Naive thymus-derived CD8-positive, alpha-beta T cell (primary cell): Measurements from ENCODE around the gene C6orf62. TPM values are rescaled to one million over a fixed set of nuclear protein-coding genes. Genes with fewer than 3 reads are reported as not detected.
A peak's percentile ranks its signal among the peaks of the same experiment; 100 is the strongest.
"Not testable (repeated sequence)": the region's sequence is repeated elsewhere in the genome, so short reads cannot be mapped to it uniquely, and the experiment has no call there.

Experiments used
- ATAC-seq, 2 donors: fragments of 150-1000 bp; cut with Tn5 transposase in 1 of 2; sonication (Bioruptor Pico), chemical (Tn5 transposase) in 1 of 2; 1 replicate in 1 of 2; 2 replicates in 1 of 2; pipeline ENCODE4 v1.10.0; 2021; ENCODE audit warnings: mild to moderate bottlenecking in 2 of 2, moderate library complexity in 2 of 2
- POLR2A ChIA-PET: fragments of 350-600 bp; sonication (Branson Sonifier 250); formaldehyde crosslinking; loops from one replicate; lab custom pipeline; 2021; ENCODE audit warnings: antibody characterized with exemption; lab: Charles Lee
- DNase-seq, 10 donors: peaks; one replicate each; pipeline versions ENCODE4 v3.0.0 to v3.0.0-alpha.2; 2020 to 2022
- H3K27ac Mint-ChIP-seq, 10 donors: one replicate each; pipeline ENCODE4 v1.8.0; 2020 to 2022; ENCODE audit warnings: mild to moderate bottlenecking in 10 of 10, mixed read lengths in 10 of 10, moderate library complexity in 4 of 10, inconsistent platforms in 1 of 10
- H3K27me3 Mint-ChIP-seq, 5 donors: one replicate each; pipeline ENCODE4 v1.8.0; 2021 to 2022; ENCODE audit warnings: mixed read lengths in 5 of 5
- H3K36me3 Mint-ChIP-seq, 3 donors: one replicate each; pipeline ENCODE4 v1.8.0; 2020 to 2022; ENCODE audit warnings: mixed read lengths in 3 of 3, mild to moderate bottlenecking in 2 of 3, inconsistent platforms in 1 of 3
- H3K4me1 Mint-ChIP-seq, 4 donors: one replicate each; pipeline ENCODE4 v1.8.0; 2021 to 2022; ENCODE audit warnings: mixed read lengths in 4 of 4
- H3K4me3 Mint-ChIP-seq, 10 donors: one replicate each; pipeline ENCODE4 v1.8.0; 2020 to 2022; ENCODE audit warnings: mild to moderate bottlenecking in 10 of 10, mixed read lengths in 10 of 10, moderate library complexity in 6 of 10, inconsistent platforms in 1 of 10
- H3K9me3 Mint-ChIP-seq, 9 donors: one replicate each; pipeline ENCODE4 v1.8.0; 2020 to 2022; ENCODE audit warnings: mixed read lengths in 9 of 9, mild to moderate bottlenecking in 3 of 9, inconsistent platforms in 1 of 9, moderate library complexity in 1 of 9
- polyA plus RNA-seq, 3 donors: library from polyadenylated mRNA; unstranded; fragments of 300-500 nt; fragmentation: Illumina TruSeq; gene quantifications; one replicate each; pipeline ENCODE4 v1.2.3, GENCODE V29; 2021
- total RNA-seq, 8 experiments: library from RNA in 2 of 8; stranded (reverse) in 2 of 8; gene quantifications; one replicate each; pipeline ENCODE4 v1.2.3 and lab custom pipeline; 2021 to 2026

C6orf62 gene
- total and polyA plus RNA-seq, 5 experiments from 2014 or later, result 81.5 to 190 (median 126) TPM

DNA sequence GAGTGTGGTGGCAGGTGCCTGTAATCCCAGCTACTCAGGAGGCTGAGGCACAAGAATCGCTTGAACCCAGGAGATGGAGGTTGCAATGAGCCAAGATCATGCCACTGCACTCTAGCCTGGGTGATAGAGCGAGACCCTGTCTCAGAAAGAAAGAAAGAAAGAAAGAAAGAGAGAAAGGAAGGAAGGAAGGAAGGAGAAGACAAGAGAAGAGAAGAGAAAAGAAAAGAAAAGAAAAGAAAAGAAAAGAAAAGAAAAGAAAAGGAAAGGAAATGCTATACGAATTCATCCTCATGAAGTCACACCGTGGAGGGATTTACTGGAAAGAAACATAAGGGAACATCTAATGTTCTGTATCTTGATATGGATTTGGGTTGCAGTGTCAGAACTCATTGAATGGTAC lies 15.8 kb upstream of the C6orf62 start:
- H3K36me3 Mint-ChIP-seq, result peaks cover 0 to 15% (median 13%) of the 10 kb centered on the region in 3 donors
- H3K27me3 Mint-ChIP-seq, POLR2A ChIA-PET, H3K4me3 Mint-ChIP-seq, ATAC-seq, H3K4me1 Mint-ChIP-seq, H3K27ac Mint-ChIP-seq, DNase-seq: not testable (repeated sequence)
- H3K9me3 Mint-ChIP-seq, result peaks cover 4 to 27% (median 17%) of the 10 kb centered on the region in 9 donors

DNA sequence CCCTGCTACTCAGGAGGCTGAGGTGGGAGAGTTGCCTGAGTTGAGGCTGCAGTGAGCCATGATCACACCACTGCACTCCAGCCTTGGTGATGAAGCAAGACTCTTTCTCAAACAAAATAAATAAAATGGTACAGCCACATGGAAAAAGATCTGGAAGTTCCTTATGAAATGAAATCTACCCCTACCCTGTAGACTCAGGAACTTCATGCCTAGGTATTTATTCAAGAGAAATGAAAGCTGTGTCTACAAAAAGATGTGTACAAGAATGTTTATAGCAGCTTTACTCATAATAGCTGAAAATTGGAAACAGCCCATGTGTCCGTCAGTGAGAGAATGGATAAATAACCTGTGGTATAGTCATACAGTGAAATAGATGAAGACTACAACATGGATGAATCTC lies 15.2 kb upstream of the C6orf62 start:
- peaks cover 0 to 16% (median 13%) of the 10 kb centered on the region in 3 donors for H3K36me3 Mint-ChIP-seq
- no peak for ATAC-seq
- DNase-seq, result no peak
- peaks cover 4 to 28% (median 17%) of the 10 kb centered on the region in 9 donors for H3K9me3 Mint-ChIP-seq
- peak overlapping the region in 1 of 10 donors; percentile 1 for H3K27ac Mint-ChIP-seq
- H3K4me3 Mint-ChIP-seq, result no peak overlapping the region
- POLR2A ChIA-PET, result no interaction called here
- peaks cover 0 to 4% (median 0%) of the 10 kb centered on the region in 5 donors for H3K27me3 Mint-ChIP-seq
- peaks cover 0 to 7% (median 0%) of the 10 kb centered on the region in 4 donors for H3K4me1 Mint-ChIP-seq

DNA sequence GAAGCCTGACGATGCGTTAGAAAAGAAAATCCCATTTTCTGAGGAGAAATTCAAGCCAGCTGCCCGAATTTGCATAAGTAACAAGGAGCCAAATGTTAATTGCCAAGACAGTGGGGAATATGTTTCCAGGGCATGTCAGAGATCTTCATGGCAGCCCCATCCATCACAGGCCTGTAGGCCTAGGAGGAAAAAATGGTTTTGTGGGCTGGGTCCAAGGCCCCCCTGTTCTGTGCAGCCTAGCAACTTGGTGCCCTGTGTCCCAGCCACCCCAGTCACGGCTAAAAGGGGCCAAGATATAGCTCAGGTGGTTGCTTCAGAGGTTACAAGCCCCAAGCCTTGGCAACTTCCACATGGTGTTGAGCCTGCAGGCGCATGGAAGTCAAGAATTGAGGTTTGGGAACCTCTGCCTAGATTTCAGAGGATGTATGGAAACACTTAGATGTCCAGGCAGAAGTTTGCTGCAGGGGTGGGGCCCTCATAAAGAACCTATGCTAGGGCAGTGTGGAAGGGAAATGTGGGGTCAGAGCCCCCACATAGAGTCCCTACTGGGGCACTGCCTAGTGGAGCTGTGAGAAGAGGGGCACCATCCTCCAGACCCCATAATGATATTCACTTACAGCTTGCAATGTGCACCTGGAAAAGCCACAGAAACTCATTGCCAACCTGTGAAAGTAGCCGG lies 12.6 kb upstream of the C6orf62 start:
- ATAC-seq, H3K4me1 Mint-ChIP-seq, DNase-seq, H3K4me3 Mint-ChIP-seq, H3K27ac Mint-ChIP-seq, H3K27me3 Mint-ChIP-seq: not testable (repeated sequence)
- Mint-ChIP-seq H3K9me3 (peaks cover 4 to 28% (median 20%) of the 10 kb centered on the region in 9 donors), H3K36me3 (peaks cover 0 to 16% (median 16%) of the 10 kb centered on the region in 3 donors)
- POLR2A ChIA-PET, result interaction anchor here (0.6 to 0.9 kb wide), 2 partner anchors 32 to 150 kb away, joined by 3 read pairs; no protein-coding TSS in a partner anchor

DNA sequence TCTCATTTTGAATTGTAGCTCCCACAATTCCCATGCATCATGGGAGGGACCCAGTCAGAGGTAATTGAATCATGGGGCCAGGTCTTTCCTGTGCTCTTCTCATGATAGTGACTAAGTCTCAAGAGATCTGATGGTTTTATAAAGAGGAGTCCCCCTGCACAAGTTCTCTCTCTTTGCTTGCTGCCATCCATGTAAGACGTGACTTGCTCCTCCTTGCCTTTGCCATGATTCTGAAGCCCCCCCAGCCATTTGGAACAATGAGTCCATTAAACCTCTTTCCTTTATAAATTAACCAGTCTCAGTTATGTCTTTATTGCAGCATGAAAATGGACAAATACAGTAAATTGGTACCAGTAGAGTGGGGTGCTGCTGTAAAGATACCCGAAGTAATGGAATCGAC lies 11.7 kb upstream of the C6orf62 start:
- Mint-ChIP-seq H3K27me3 (peaks cover 0 to 12% (median 0%) of the 10 kb centered on the region in 5 donors), H3K36me3 (peaks cover 0 to 16% (median 16%) of the 10 kb centered on the region in 3 donors), H3K9me3 (peaks cover 4 to 28% (median 20%) of the 10 kb centered on the region in 9 donors)
- H3K4me3 Mint-ChIP-seq, ATAC-seq, H3K27ac Mint-ChIP-seq, DNase-seq, H3K4me1 Mint-ChIP-seq: not testable (repeated sequence)
- POLR2A ChIA-PET, result interaction anchor here (0.6 kb wide), 1 partner anchor 33 kb away, joined by 3 read pairs; no protein-coding TSS in a partner anchor

DNA sequence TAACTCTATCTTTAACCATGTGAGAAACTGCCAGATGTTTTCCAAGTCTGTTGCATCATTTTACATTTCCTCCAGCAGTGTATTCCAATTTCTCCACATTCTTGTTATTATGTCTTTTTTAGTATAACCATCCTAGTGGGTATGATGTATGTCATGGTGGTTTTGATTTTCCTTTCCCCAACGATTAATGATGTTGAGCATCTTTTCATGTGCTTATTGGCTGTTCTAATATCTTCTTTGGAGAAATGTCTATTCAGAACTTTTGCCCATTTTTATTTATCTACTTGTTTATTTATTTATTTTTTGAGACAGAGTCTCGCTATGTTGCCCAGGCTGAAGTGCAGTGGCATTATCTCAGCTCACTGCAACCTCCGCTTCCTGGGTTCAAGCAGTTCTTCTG lies 4.3 kb upstream of the C6orf62 start:
- DNase-seq, result no peak
- POLR2A ChIA-PET, result interaction anchor here (3.3 kb wide), 1 partner anchor 57 kb away, joined by 22 read pairs; the partner anchor contains the start of genes ACOT13 and TDP2

DNA sequence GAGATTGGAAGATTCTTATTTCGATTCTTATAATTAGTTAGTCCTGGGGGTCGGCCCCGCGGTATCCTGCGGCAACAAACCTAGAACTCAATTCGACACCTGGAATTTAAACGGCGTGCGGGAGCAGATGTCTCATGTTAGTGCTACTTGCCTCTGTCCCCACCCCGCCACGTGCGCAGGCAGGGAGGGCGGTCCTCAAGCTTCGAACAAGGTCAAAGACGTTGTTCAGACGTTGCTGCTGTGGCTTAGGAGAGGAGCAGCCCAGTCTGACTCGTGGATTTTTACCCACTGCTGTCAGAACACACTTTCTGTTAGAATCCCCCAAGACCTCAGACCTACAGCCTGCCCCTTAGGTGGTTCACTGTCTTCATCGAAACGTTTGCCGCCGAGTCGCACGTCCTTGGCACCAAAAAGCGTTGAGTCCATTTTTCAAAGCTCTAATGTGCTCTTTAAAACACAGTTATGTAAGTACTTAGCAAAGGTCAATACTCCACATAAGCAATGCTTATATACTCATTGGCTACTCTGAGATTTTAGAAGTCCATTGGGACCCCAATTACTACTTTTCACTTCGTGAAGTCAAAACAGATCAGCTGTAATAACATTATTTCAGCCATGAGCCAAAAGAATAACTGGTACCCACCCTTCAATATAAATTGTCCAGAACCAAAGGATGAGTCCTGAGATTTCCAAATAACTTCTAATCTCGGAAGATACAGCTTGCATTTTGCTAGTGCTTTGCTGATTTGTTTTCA lies 2.7 kb upstream of the C6orf62 start:
- peak overlapping the region; percentile 90 to 100 (median 96) for H3K4me3 Mint-ChIP-seq
- DNase-seq, result peak in 2 of 10 donors; percentile 90 to 93
- ATAC-seq, result peak; percentile 68 to 69
- H3K4me1 Mint-ChIP-seq, result peaks cover 15 to 41% (median 31%) of the 10 kb centered on the region in 4 donors
- peaks cover 8 to 23% (median 8%) of the 10 kb centered on the region in 3 donors for H3K36me3 Mint-ChIP-seq
- H3K27me3 Mint-ChIP-seq, result peaks cover 0 to 4% (median 0%) of the 10 kb centered on the region in 5 donors
- H3K9me3 Mint-ChIP-seq, result peaks cover 0 to 2% (median 0%) of the 10 kb centered on the region in 9 donors
- POLR2A ChIA-PET, result interaction anchor here (0.9 to 3.3 kb wide), 9 partner anchors 13 to 296 kb away, joined by 3 to 22 read pairs (median 4); partner anchors contain the start of genes ACOT13, ALDH5A1, GMNN and TDP2
- H3K27ac Mint-ChIP-seq, result peak overlapping the region; percentile 96 to 100 (median 99)

More for the DNA sequence above, 4.3 kb upstream of the C6orf62 start:
- Mint-ChIP-seq H3K27me3 (peaks cover 0 to 9% (median 0%) of the 10 kb centered on the region in 5 donors), H3K4me1 (peaks cover 10 to 25% (median 15%) of the 10 kb centered on the region in 4 donors), H3K27ac (peak overlapping the region in 9 of 10 donors; percentile 31 to 100 (median 79)), H3K4me3 (no peak overlapping the region), H3K36me3 (peaks cover 3 to 10% (median 8%) of the 10 kb centered on the region in 3 donors), H3K9me3 (peaks cover 0 to 3% (median 0%) of the 10 kb centered on the region in 9 donors)
- ATAC-seq, result no peak

DNA sequence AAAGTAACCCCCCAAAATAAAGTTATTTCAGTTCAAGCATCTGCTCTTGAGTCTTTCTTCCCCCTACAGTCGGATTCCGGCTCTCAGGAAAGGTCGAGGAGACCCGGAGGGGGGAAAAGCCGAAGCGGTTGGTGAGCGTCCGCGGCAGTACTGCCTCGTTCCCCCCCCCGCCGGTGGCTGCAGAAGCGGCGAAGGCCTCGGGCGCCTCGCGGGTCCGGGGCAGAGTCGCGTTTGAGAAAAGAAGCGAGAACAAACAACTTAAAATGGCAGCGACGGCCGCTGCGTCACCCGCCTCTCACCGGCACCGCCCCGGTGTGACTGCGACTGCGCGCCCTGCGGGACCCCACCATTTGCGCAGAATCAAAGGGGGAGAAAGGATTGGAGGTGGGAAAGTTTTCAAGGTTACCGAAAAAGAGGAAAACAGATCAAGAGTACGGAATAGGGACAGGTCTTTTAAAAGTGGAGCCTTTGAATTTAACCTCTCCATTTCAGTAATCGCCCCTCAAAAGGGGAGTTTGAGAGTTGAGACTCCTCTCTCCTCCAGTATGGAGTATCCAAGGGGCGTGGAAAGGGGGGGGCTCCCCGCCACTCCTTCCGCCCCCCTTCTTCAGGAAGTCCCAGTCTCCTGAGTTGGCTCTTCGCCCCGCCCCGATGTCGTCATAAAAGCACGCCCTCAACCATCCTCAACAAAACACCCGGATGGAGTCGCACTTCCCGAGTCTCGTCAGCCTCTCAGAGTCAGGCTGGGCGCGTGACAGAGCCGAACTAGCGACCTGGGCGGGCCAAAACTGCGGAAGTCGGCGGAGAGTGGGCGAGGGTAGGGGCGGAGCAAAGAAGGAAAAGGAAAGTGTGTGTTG lies 1.9 kb upstream of the C6orf62 start:
- ATAC-seq (peak; percentile 85 to 87), DNase-seq (peak; percentile 95 to 100 (median 100))
- Mint-ChIP-seq H3K27ac (peak overlapping the region; percentile 96 to 100 (median 99)), H3K9me3 (peaks cover 0 to 2% (median 0%) of the 10 kb centered on the region in 9 donors), H3K4me1 (peaks cover 20 to 50% (median 39%) of the 10 kb centered on the region in 4 donors), H3K36me3 (peaks cover 8 to 30% (median 12%) of the 10 kb centered on the region in 3 donors), H3K4me3 (peak overlapping the region; percentile 90 to 100 (median 96)), H3K27me3 (no peaks in the 10 kb centered on the region)
- POLR2A ChIA-PET, result interaction anchor here (0.9 to 3.6 kb wide), 12 partner anchors 10 to 297 kb away, joined by 3 to 22 read pairs (median 4); partner anchors contain the start of genes ACOT13, ALDH5A1, GMNN and TDP2

DNA sequence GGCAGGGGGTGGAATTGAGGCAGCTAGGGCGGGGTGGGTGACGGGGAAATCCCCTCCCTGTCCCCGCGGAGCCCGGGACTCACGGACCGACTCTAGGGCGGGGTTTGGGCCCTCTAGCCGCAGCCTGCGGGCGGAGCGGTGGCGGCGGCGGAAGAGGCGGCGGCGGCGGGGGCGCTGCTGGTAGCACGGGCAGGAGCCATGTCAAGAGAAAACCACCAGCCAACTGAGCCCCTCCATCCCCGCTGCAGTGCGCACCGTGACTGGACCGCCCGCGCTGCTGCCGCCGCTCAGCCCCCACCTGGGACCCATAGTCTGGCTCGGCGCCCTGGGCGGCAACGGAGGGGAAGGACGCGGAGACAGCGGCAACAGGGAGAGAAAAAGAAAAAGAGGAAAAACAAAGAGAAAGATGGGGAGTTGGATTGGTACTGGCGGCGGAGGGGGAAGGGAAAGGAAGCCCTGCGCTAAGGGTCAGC lies 1.2 kb upstream of the C6orf62 start:
- Mint-ChIP-seq H3K4me3 (peak overlapping the region; percentile 90 to 100 (median 96)), H3K27me3 (no peaks in the 10 kb centered on the region), H3K4me1 (peaks cover 21 to 56% (median 46%) of the 10 kb centered on the region in 4 donors), H3K9me3 (peaks cover 0 to 2% (median 0%) of the 10 kb centered on the region in 9 donors), H3K36me3 (peaks cover 8 to 37% (median 18%) of the 10 kb centered on the region in 3 donors), H3K27ac (peak overlapping the region; percentile 96 to 100 (median 99))
- DNase-seq, result peak; percentile 62 to 86 (median 76)
- POLR2A ChIA-PET, result interaction anchor here (1.0 to 3.6 kb wide), 5 partner anchors 10 to 271 kb away, joined by 4 to 22 read pairs (median 6); partner anchors contain the start of genes ACOT13, ALDH5A1 and TDP2
- ATAC-seq, result peak; percentile 14 to 33

DNA sequence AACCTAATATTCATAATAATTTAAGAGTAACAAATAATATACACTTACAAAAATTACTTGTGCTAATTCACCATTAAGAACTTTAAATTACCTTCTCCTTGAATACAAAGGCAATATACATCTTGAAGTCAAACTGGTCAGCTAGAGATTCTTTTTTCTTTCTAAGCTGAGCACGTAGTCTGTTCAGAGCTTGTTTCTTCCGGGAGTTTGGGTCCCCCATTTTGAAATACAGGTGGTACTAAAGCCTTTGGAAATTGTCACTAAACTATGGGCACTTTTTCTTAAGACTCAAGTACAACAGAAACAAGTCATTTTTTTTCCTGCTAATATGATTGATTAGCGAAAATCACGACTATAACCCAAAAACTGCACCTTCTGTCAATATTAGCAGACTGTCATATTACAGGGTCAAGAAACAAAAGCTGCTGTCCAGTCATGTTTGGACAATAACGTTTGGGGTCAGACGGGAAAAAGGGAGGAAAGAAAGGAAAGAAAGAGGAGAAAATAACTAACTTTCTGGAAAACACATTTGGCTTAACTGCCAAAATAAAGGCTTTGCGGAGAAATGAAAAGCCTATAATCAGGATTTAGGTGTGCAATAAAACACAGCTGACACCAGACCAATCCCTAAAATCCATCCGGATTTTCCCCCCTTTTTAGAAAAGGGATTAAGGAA lies 367 bp downstream of the C6orf62 start:
- peak in 2 of 10 donors; percentile 26 to 29 for DNase-seq
- peaks cover 8 to 52% (median 27%) of the 10 kb centered on the region in 3 donors for H3K36me3 Mint-ChIP-seq
- peak overlapping the region; percentile 90 to 100 (median 96) for H3K4me3 Mint-ChIP-seq

DNA sequence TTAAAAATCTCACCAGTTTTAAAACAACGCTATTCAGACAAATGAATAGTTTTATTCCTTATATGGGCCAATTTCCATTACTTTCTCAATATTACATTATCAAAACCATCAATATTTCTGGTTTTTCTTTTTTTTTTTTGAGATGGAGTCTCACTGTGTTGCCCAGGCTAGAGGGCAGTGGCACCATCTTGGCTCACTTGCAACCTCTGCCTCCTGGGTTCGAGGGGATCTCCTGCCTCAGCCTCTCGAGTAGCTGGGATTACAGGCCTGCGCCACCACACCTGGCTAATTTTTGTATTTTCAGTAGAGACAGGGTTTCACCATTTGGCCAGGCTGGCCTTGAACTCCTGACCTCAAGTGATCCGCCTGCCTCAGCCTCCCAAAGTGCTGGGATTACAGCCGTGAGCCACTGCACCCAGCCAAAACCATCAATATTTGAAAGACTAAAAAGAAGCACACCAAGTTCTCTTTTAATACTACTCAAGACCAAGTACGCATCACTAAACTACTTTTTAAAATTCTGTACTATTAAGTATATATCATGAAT lies 2.3 kb downstream of the C6orf62 start:
- H3K27me3 Mint-ChIP-seq, H3K9me3 Mint-ChIP-seq, DNase-seq, ATAC-seq: not testable (repeated sequence)
- peaks cover 27 to 81% (median 70%) of the 10 kb centered on the region in 4 donors for H3K4me1 Mint-ChIP-seq
- peaks cover 11 to 70% (median 29%) of the 10 kb centered on the region in 3 donors for H3K36me3 Mint-ChIP-seq
- POLR2A ChIA-PET, result interaction anchor here (0.9 to 3.6 kb wide), 3 partner anchors 14 to 70 kb away, joined by 3 to 22 read pairs (median 3); partner anchors contain the start of genes ACOT13, KIAA0319 and TDP2
- H3K4me3 Mint-ChIP-seq, result peak overlapping the region; percentile 90 to 100 (median 96)
- H3K27ac Mint-ChIP-seq, result peak overlapping the region in 9 of 10 donors; percentile 57 to 100 (median 91)

More for the DNA sequence above, 367 bp downstream of the C6orf62 start:
- Mint-ChIP-seq H3K9me3 (peaks cover 0 to 2% (median 0%) of the 10 kb centered on the region in 9 donors), H3K27me3 (no peaks in the 10 kb centered on the region), H3K27ac (peak overlapping the region; percentile 75 to 100 (median 98)), H3K4me1 (peaks cover 21 to 71% (median 59%) of the 10 kb centered on the region in 4 donors)
- POLR2A ChIA-PET, result interaction anchor here (0.6 to 3.6 kb wide), 10 partner anchors 9 to 421 kb away, joined by 3 to 22 read pairs (median 5); partner anchors contain the start of genes ACOT13, ALDH5A1 and TDP2
- no peak for ATAC-seq
